GM12878 (cell line): Measurements from ENCODE around the gene STARD5. TPM values are rescaled to one million over a fixed set of nuclear protein-coding genes. Genes with fewer than 3 reads are reported as not detected.

Source experiments
- ATF3 ChIP-seq: IDR thresholded peaks from 2 replicates; pipeline ENCODE4 v1.6.1; 2011; ENCODE audit warnings: low read depth, mild to moderate bottlenecking, low read length, moderate library complexity, borderline replicate concordance; ENCODE audit errors: extremely low read depth
- BACH1 ChIP-seq: fragments of 450-650 bp; IDR thresholded peaks from 2 replicates; pipeline ENCODE4 v1.6.1; 2017; ENCODE audit warnings: mild to moderate bottlenecking, borderline replicate concordance
- BHLHE40 ChIP-seq, 2 experiments: fragments of 450-650 bp in 1 of 2; IDR thresholded peaks; 2 replicates each; pipeline ENCODE4 v1.6.1; 2011 to 2017; ENCODE audit warnings: low read depth in 2 of 2, borderline replicate concordance in 1 of 2, improper control_type of control experiment in 1 of 2, low read length in 1 of 2, mild to moderate bottlenecking in 1 of 2
- CREM ChIP-seq: IDR thresholded peaks from 2 replicates; pipeline ENCODE4 v1.6.1; 2014; ENCODE audit warnings: antibody characterized with exemption, low read depth
- DPF2 ChIP-seq: fragments of 450-650 bp; IDR thresholded peaks from 2 replicates; pipeline ENCODE4 v1.6.1; 2017; ENCODE audit warnings: mild to moderate bottlenecking
- E2F8 ChIP-seq: fragments of 450-650 bp; IDR thresholded peaks from 2 replicates; pipeline ENCODE4 v1.6.1; 2018; ENCODE audit warnings: mild to moderate bottlenecking, low read depth, moderate library complexity; ENCODE audit not compliant: partially characterized antibody
- EED ChIP-seq: sonication (generic); IDR thresholded peaks from 2 replicates; pipeline ENCODE4 v1.6.1; 2016; ENCODE audit warnings: antibody characterized with exemption, low read depth
- ELK1 ChIP-seq: IDR thresholded peaks from 2 replicates; pipeline ENCODE4 v1.6.1; 2012; ENCODE audit warnings: low read depth, low read length, improper control_type of control experiment
- FOXK2 ChIP-seq: fragments of 450-650 bp; IDR thresholded peaks from 2 replicates; pipeline ENCODE4 v1.6.1; 2017; ENCODE audit warnings: mild to moderate bottlenecking, moderate library complexity
- HCFC1 ChIP-seq: fragments of 150-350 bp; IDR thresholded peaks from 2 replicates; pipeline ENCODE4 v1.6.1; 2014; ENCODE audit warnings: low read length
- IKZF1 ChIP-seq: fragments of 450-650 bp; conservative IDR thresholded peaks from 2 replicates; pipeline ENCODE4 v1.6.1; 2017; ENCODE audit warnings: antibody characterized with exemption, mild to moderate bottlenecking
- IRF4 ChIP-seq: IDR thresholded peaks from 2 replicates; pipeline ENCODE4 v1.6.1; 2011; ENCODE audit warnings: low read depth, low read length
- PAX5 ChIP-seq: IDR thresholded peaks from 2 replicates; pipeline ENCODE4 v1.6.1; 2011; ENCODE audit warnings: low read depth, low read length, borderline replicate concordance
- PAX8 ChIP-seq: fragments of 450-650 bp; IDR thresholded peaks from 2 replicates; pipeline ENCODE4 v1.6.1; 2017; ENCODE audit warnings: mild to moderate bottlenecking, moderate library complexity
- PML ChIP-seq: IDR thresholded peaks from 2 replicates; pipeline ENCODE4 v1.6.1; 2012; ENCODE audit warnings: low read length, inconsistent platforms
- POLR2A ChIP-seq: IDR thresholded peaks from 2 replicates; pipeline ENCODE4 v1.6.1; 2011; ENCODE audit warnings: low read depth, mild to moderate bottlenecking, low read length
- RAD21 ChIP-seq: IDR thresholded peaks from 2 replicates; pipeline ENCODE4 v1.6.1; 2011; ENCODE audit warnings: mild to moderate bottlenecking, low read depth, low read length, moderate library complexity; ENCODE audit not compliant: insufficient read depth
- SP1 ChIP-seq: IDR thresholded peaks from one replicate; pipeline ENCODE4 v1.6.1; 2011; ENCODE audit warnings: low read depth, low read length
- YBX1 ChIP-seq: fragments of 450-650 bp; IDR thresholded peaks from 2 replicates; pipeline ENCODE4 v1.6.1; 2016; ENCODE audit warnings: antibody characterized with exemption
- ZNF274 ChIP-seq: IDR thresholded peaks from one replicate; pipeline ENCODE4 v1.8.0; 2011; ENCODE audit not compliant: insufficient read length, insufficient read depth
- polyA plus RNA-seq, 11 experiments: library from polyadenylated mRNA; depleted of rRNA in 4 of 11; unstranded in 6 of 11; stranded (reverse) in 5 of 11; fragments of >200 nt; fragmentation: Nextera tagmentation in 4 of 11; fragmentation: Illumina TruSeq in 1 of 11; extraction: Ambion mirVana in 4 of 11; extraction: Trizol in 1 of 11; gene quantifications; 1 replicate in 1 of 11; 2 replicates in 10 of 11; pipeline versions ENCODE4 v1.2.1 to v1.2.3, GENCODE V29; 2011 to 2016; ENCODE audit warnings: inconsistent platforms in 2 of 11, missing spikeins in 2 of 11, low read depth in 1 of 11
- total RNA-seq, 4 experiments: library from RNA; depleted of rRNA in 3 of 4; stranded (reverse); fragments of >200 nt in 3 of 4; fragmentation: Illumina TruSeq in 1 of 4; extraction: Trizol in 1 of 4; gene quantifications; 2 replicates each; pipeline versions ENCODE4 v1.2.1 to v1.2.3, GENCODE V29; 2013 to 2021
- TF ChIP-seq, protein P1 (sequence below): IDR thresholded peaks from 2 replicates; pipeline ENCODE4 v1.6.1; 2012; ENCODE audit warnings: low read length, inconsistent platforms
- TF ChIP-seq, protein P2 (sequence below): IDR thresholded peaks from 2 replicates; pipeline ENCODE4 v1.6.1; 2012; ENCODE audit warnings: low read depth, low read length, improper control_type of control experiment

The STARD5 gene
- total and polyA plus RNA-seq, 10 of the 15 experiments (the other 5 are each of a cell fraction or from before 2014, with no cell fraction given), result 2.3 to 9.4 (median 4.7) TPM

DNA sequence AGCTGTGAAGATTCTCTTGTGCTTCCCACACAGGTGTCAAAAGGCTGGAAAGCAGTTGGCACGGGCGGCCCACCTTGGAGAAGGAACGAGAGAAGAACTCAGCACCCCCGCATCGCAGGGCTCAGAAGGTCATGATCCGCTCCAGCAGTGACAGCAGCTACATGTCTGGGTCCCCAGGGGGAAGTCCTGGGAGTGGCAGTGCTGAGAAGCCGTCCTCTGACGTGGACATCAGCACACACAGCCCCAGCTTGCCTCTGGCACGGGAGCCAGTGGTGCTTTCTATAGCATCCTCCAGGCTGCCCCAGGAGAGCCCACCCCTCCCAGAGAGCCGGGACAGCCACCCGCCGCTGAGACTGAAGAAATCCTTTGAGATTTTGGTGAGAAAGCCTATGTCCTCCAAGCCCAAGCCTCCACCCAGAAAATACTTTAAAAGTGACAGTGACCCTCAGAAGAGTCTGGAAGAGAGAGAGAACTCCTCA lies 31.4 kb downstream of the STARD5 start (continued):
- TF ChIP-seq ELK1 (no peak), ATF3 (no peak), YBX1 (no peak), IKZF1 (peak; percentile 93), BACH1 (peak; percentile 41; the same call in 1 of the 2 replicates), PAX8 (no peak), HCFC1 (no peak), DPF2 (peak; percentile 74; the same call in 1 of the 2 replicates), FOXK2 (no peak), PAX5 (peak; percentile 76; the same call in 1 of the 2 replicates), CREM (peak; percentile 83), POLR2A (peak; percentile 80), PML (no peak), BHLHE40 (IDR thresholded peaks at IDR 0.05; ENCODE audit: borderline replicate concordance in 1 of 2, low read depth in 2 of 2, low read length in 1 of 2) (peak; percentile 90 to 97), SP1 (no peak), E2F8 (no peak), RAD21 (no peak), IRF4 (peak; percentile 69), ZNF274 (no peak), EED (peak; percentile 89)
- TF ChIP-seq, protein P1, sequence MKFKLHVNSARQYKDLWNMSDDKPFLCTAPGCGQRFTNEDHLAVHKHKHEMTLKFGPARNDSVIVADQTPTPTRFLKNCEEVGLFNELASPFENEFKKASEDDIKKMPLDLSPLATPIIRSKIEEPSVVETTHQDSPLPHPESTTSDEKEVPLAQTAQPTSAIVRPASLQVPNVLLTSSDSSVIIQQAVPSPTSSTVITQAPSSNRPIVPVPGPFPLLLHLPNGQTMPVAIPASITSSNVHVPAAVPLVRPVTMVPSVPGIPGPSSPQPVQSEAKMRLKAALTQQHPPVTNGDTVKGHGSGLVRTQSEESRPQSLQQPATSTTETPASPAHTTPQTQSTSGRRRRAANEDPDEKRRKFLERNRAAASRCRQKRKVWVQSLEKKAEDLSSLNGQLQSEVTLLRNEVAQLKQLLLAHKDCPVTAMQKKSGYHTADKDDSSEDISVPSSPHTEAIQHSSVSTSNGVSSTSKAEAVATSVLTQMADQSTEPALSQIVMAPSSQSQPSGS, result no peak
- TF ChIP-seq, protein P2, sequence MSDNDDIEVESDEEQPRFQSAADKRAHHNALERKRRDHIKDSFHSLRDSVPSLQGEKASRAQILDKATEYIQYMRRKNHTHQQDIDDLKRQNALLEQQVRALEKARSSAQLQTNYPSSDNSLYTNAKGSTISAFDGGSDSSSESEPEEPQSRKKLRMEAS, result peak; percentile 32; the same call in 1 of the 2 replicates
